HG03066 (cell line): ENCODE results near the gene GNB1L.
"Not testable (repeated sequence)": the region's sequence is repeated elsewhere in the genome, so short reads cannot be mapped to it uniquely, and the experiment has no call there.

Experiments used
- ATAC-seq: cut with Tn5 transposase; IDR thresholded peaks from one replicate; pipeline ENCODE4 v1.9.1; 2021; ENCODE audit warnings: low read depth; ENCODE audit not compliant: unreplicated experiment

The GNB1L gene

DNA sequence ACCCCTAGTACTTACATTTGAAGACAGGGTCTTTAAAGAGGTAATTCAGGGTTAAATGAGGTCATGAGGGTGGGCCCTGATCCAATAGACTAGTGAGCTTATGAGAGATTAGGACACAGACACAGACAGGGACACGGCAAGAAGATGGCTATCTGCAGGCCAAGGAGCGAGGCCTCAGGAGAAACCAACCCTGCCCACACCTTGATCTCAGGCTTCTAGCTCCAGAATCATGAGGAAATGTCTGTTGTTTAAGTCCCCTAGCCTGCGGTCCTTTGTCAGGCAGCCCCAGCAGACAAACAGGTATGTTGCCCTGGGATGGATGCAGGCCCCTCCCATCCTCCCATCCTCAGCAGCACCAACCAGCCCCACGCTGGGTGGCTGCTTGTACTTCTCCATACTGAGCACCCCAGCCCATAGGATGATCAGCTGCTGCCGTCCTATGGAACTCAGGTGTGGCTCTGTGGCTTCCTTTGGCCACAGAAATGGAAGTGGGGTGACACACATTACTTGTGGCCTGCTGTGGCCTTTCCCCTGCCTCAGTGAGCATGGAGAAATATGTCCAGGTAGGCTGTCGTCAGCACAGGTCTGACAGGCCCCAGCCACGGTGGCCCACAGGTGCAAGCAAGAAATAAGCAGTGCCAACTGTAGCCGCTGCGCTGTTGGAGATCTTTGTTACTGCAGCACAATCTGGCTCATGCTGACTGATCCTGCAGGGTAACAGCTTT lies 7.9 kb downstream of the GNB1L start:
- no peak for ATAC-seq

DNA sequence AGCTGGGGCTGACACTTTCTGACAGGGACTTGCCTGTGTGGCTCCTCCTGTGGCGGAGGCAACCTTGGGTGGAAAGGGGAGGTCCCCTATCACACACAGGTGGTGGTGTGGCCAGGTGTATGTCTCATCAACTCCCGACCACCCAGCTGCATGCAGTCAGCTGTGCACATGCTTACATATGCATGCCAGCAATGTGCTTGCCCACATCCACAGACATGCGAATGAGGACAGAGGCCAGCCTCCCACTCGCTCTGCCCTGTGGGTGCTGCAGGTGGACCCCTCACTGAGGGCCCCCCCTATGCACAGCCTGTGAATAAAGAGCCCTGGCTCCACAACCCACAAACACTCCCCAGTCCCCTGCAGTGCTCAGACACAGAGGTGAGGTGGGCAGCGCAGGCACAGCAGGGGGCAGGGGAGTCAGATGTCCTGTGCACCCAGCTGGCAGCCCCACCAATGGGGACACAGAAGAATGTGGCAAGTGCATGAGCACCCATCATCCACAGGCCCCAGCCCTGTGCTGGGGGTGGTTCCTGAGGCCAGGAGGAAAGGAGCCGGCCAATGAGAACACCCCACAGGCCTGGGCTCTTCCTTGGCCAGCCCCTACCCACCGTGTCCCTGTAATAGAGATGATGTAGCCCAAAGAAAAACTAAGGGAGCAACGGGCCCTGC lies 9.5 kb downstream of the GNB1L start:
- ATAC-seq: no peak

DNA sequence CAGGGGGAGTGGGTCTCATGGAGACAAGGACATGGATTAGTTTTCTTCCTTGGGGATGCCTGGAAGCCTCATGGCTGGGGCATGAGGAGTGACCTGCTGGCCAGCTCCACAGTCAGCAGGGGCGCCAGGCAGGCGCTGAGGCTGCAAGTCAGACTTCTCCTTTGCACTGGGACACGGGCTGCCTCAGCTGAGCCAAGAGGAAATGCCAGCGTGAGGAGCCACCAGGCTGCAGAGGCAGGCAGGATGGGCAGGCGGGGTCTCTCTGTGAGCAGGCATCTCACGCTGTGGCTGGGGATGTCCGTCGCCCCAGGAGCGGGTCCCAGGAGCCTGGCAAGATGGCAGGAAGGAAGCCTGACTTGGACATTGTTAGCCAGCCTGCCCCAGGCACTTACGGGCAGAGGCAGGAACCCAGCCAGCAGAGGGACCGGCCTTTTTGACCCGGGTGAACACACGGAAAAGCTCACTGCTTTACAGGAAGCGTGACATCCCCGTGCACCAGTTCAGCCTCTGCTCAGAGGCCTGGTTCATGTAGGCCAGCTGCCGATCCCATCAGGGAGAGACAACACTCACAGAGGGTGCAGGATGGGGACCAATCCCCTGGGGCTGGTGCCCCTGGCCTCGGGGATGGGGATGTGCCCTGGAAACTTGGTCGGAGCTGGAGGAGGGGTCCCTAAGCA lies 10.2 kb downstream of the GNB1L start:
- ATAC-seq: no peak

DNA sequence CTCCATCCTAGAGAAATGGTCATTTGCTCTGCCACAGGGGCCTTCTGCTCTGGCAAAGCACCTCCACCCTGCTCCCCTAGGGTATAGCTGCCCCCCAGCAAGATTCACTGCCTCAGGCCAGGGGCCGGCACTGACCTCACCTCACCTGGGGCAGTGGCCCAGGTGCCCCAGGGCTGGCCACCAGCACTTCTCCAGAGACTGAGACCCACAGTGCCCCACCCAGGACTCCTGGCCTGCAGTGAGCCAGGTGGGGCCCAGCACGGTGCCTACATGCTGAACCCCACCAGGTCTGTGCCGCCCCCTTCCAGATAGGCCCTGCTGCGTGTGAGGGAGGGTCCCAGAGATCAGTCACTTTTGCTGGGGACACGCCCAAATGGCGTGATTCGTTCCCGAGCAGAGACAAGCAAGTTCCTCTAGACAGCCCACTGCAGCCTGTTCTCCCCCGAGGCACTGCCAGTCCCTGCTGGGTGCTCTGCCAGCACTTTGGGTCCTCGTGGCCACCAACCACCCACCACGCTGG lies 10.8 kb downstream of the GNB1L start:
- ATAC-seq: no peak

DNA sequence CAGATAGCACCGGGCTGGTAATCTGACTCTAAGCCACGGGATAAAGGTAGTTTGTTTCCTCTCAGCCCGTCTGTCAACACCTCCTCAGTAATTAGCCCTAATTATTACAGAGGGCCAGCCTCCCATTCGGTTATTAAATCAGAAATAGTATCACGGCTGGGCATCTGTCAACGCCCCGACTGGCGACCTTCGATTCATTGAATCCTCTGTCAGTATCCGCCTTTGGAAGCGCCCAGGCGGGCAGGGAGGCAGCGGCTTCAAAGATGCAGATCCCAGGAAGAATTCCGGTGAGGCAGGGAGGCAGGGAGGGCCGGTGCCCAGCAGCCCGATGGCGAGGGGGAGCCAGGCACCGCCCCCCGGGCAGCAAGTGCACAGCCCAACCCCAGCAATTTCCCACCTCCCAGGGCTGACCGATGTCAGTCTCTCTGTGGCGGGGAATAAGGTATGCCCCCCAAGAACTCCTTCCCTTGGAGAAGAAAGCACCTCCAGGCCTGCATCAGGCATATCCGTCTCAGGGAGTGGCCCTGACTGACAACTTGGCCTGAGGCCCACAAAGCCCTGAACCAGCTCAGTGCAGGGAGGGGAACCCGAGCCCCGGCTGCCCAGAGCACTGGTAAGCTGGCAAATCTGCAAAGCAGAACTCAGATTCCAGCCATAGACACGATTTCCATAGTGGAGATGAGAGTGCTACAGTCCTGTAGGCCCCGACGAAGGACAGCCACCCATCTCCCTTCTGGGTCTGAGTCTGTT lies 11.4 kb downstream of the GNB1L start:
- no peak for ATAC-seq

DNA sequence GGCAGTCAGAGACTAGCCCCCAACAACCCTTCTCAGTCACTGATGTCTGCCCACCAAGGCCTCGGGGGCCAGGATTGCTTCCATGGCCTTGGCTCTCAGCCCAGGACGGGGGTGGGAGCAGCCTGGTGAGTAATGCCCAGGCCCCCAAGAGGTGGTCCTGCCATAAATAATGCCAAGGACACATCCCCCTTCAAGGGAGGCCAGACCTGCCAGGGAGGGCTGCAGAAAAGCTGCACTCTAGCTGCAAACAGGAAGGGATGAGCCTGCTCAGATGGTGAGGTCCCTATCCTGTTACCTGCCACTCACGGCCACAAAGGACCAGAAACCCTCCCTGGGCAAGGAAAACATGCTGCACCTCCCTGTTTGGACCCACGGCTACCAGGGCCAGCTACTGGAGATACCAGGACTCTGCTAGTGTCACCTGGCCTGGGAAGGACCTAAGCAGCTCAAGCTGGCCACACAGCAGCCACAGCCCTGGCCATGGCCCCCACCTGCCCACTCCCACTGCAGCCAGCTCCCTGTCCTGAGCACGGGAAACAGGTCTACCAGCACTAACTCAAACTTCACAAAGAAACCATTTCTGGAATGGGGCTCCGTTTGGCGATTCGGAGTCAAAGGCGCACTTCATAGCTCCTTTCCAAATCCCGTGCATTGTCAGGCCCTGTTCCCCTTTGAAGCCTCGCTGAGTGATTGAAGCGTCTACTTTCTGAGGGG lies 12.1 kb downstream of the GNB1L start:
- ATAC-seq: no peak

DNA sequence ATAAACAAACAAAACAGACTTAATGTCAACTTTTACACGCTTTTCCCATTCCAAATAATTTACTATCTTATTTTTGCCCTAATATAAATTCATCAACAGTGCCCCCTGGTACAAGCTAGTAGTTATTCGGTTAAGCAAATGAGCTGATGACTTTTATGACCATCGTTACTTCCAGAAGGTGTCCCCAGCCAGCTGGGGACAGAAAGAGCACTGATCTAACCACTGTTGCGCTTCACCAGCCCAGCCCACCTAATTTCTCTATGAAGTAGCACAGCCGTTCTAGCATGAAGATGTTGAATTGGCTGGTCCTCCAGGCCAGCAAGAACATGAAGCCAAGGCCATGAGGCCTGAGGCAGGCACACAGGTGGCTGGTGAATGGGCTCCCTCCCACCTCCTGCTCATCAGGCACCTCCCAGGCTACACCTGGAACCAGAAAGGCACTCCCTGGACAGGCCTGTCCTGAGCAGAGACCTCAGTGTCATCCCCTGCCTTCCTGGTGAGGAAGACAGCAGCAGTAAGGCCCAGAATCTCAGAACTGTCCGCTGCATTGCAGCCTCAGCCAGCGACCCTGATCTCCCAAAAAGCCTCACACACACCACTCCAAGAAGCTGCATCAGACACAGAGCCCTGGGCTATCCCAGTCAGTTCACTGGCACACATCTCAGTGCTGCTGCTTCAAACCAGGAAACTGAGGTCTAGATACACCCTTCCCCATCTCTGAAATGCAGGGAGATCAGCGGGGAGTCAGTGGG lies 12.9 kb downstream of the GNB1L start:
- ATAC-seq: no peak

DNA sequence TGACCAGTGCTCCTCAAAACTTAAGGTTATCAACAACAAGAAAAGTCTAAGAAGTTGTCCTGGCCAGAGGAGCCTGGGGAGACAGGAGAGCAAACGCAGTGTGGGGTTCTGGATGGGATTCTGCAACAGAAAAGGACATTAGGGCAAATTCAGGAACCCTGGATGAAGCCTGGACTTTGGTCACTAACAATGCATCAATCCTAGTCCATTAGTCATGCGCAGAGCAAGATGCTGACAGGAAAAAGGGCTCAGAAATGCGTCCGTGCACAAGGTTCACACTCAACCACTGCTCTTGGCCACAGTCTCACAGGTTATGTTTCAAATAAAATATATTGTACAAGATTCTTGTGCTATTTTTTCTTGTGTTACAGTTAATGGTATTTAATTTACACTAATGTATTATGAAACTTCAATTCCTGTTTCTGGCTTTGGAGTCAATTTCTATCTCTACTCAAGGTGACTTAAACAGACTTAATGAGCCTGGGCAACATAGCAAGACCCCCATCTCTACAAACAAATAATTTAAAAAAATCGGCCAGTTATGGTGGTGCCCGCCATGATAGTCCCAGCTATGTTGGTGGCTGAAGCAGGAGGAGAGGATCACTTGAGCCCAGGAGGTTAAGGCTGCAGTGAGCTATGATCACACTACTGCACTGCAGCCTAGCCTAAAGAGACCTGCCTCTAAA lies 13.6 kb downstream of the GNB1L start:
- ATAC-seq: no peak

DNA sequence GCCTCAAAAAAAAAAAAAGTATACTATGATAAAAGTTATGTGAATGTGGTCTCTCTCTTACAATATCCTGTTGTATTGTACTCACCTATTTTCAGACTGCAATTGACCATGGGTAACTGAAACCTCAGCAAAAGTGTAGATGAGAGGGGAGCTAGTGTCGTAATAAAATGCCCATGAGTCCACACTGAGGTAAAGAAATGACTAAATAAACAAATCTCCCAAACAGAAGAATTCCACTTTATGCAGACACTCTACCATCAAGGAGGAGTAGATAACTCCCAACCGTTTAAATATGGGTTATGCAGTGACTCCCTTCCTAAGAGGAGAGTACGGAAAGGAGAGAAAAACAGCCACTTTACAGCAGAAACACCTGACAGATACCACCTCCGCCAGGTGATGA lies 14.6 kb downstream of the GNB1L start:
- no peak for ATAC-seq

DNA sequence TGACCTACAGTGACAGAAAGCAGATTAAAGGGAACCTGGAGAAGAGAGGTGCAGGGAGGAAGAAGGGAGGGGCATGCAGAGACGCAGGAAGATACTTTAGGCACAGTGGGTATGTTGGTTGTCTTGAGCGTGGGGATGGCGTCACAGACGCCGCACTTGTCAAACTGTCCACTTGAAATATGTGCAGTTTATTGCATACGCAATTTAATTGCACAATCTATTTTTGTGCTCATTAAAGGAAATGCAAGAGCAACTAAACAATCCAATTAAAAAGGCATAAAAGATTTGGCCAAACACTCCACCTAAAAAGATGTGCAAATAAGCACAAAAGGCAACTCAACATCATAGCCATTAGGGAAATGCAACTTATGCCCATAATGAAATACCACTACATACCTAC lies 16.8 kb downstream of the GNB1L start:
- no peak for ATAC-seq

DNA sequence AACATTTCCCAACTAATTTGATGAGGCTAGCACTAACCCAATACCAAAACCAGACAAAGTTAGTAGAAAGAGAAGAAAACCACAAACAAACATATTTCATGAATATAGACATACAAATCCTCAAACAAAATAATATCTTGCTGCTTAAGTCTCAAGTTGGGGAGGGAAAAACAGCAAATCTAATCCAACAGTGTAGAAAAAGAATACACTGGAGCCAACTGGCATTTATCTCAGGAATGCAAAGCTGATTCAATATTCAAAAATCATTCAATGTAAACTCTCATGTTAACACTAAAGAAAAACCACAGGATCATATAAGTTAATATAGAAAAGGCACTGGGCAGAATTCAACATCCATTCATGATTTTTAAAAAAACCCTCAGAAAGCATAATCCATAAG lies 18.2 kb downstream of the GNB1L start:
- ATAC-seq: no peak

DNA sequence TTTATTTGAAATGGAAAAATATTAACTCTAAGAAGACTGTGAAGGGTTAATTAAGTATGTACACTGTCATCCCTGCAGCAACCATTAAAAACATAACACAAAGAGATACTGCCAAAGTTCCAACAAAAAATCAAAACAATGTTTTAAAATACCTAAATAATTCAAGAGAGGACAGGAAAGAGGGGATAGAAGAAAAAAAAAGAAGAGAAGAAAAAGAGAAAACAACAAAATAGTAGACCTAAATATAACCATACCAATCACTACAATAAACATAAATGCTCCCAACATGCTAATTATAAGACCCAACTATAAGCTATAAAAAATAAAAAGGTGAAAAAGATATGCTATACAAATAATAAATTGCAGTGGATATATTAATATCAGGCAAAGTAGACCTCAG lies 20.1 kb downstream of the GNB1L start:
- ATAC-seq: no peak

DNA sequence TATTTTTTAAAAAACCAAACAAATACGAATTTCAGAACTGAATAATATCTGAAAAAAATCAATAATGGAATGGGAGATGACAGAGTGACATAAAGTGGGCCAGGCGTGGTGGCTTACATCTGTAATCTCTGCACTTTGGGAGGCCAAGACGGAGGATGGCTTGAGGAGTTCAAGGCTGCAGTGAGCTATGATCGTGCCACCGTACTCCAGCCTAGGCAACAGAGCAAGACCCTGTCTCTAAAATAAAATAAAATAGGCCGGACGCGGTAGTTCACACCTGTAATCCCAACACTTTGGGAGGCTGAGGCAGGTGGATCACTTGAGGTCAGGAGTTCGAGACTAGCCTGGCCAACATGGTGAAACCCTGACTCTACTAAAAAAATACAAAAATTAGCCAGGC lies 21.3 kb downstream of the GNB1L start:
- not testable (repeated sequence) for ATAC-seq

DNA sequence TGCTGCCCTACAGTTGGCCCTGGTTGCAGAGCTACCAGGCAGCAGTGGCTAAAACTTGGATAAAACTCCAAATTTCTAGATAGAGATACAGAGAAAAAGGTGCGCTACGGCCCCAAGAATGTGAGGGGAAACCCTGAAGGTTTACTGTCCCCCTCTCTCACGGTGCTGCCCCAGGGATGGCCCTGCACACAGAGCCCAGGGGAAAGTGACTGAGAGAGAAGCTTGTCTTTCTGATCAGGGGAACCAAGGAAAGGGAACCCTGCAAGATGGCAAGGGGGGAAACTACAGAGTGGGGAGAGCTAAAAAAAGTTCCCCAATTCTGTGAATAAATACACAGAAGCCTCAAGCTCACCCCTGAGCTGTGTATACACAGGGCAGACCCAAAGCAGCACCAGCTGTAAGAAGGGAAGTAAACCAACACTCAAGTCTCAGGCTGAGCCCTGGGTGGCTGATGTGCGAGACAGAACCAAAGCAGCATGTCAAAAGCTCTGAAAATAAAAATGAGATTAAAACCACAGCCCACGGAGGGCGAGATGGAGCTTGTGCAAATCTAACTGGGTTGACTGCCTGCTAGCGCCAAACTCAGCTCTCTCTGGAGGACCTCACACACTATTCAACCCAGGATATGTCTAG lies 22.1 kb downstream of the GNB1L start:
- no peak for ATAC-seq

DNA sequence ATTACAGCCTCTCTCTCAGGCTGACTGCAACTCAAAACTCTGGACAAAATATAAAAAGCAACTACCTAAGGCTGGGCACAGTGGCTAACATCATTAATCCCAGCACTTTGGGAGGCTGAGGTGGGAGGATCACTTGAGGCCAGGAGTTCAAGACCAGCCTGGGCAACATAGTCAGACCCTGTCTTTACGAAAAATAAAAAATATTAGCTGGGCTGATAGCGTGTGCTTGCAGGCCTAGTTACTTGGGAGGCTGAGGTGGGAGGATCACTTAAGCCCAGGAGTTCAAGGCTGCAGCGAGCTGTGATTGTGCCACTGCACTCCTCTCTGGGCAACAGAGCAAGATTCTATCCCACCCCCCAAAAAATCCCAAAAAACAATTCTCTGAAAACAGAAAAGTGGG lies 22.7 kb downstream of the GNB1L start:
- not testable (repeated sequence) for ATAC-seq

DNA sequence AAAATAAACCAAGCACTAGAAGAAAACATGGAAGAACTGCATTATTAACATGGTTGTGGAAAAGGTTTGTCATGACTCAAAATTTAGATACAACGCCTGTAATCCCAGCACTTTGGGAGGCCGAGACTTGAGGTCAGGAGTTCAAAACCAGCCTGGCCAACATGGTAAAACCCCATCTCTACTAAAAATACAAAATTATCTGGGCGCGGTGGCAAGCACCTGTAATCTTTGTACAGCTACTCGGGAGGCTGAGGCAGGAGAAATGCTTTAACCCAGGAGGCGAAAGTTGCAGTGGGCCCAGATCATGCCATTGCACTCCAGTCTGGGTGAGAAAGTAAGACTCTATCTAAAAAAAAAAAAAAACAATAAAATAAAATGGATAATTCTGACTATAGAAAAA lies 23.7 kb downstream of the GNB1L start:
- no peak for ATAC-seq

DNA sequence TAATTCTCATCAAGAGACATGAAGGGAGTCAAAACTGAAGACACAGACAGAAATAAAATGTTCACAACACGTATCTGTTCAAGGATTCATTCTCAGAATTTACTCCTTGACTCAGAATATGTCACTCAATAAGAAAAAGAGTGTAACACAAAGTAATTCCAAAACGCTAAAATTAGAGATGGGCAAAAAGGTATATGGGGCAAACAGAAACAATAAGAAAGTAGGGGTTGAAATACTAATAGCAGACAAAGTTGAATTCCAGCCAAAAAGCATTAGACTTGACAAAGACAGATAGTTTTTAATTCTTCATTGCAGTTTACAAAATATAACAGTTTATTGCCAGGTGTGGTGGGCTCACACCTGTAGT lies 26.7 kb downstream of the GNB1L start:
- ATAC-seq: no peak

DNA sequence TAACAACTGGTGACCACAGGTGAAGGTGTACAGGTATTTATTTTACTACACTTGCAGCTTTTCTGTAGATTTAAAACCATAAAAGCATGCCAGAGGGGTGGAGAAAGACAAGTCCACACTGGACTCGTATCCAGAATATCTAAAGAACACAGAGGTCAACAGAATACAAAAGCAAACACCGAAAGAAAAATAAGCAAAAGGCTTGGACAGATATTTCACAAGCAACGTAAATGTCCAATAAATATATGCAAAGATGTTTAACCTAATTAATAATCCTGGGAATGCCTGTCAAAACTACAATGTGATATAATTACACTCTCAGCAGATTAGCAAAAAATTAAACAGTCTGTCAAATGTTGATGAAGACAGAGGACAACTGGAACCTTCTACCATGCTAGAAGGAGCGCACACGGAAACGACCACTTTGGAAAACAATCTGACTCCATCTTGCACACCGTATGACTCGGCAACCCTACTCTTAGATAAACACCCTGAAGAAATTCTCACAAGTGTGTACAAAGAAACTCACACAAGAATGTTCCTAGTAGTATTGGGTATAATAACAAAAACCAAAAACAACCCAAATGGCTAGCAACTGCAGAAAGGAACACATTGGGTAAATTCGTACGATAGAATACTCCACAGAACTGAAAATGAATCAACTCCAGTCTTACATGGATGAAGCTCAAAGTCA lies 27.2 kb downstream of the GNB1L start:
- no peak for ATAC-seq
